Measurements from ENCODE around the gene PNKP. TPM values are rescaled to one million over a fixed set of nuclear protein-coding genes. Genes with fewer than 3 reads are reported as not detected.
A peak's percentile ranks its signal among the peaks of the same experiment; 100 is the strongest.

The PNKP gene
- total and polyA plus RNA-seq, 9 of the 15 experiments (the other 6 are each of a cell fraction or from before 2014, with no cell fraction given), result 2.8 to 85.4 (median 25.3) TPM

GRCh38 chr19:49848938-49849337 is 18.4 kb downstream of the PNKP start (continued):
- peak in 1 of 2 experiments; percentile 81; a peak in 1 of 3 replicates for TF ChIP-seq CBX3 (IDR thresholded peaks at IDR 0.05; ENCODE audit: borderline replicate concordance in 1 of 2, low read length in 2 of 2)
- peak; percentile 85 for TF ChIP-seq NFE2 (IDR thresholded peaks at IDR 0.05; ENCODE audit: low read depth)
- TF ChIP-seq ZNF589 (CRISPR knock-in tag; IDR thresholded peaks at IDR 0.05; ENCODE audit: low read depth), result 0 out of 2 replicates have a peak, but pooled peaks have one; percentile 3
- TF ChIP-seq C11orf30 (IDR thresholded peaks at IDR 0.05; ENCODE audit: low read depth), result peak; percentile 75
- TF ChIP-seq DEAF1 (CRISPR knock-in tag; IDR thresholded peaks at IDR 0.05), result no peak
- TF ChIP-seq MAFG (tag; conservative IDR thresholded peaks at IDR 0.05), result peak; percentile 55
- peak; percentile 82 for TF ChIP-seq RBM25 (IDR thresholded peaks at IDR 0.05; ENCODE audit: low read depth, low read length, severe bottlenecking)
- TF ChIP-seq MAFF (IDR thresholded peaks at IDR 0.05; ENCODE audit: low read length), result peak; percentile 65
- TF ChIP-seq POLR3A (IDR thresholded peaks at IDR 0.05; ENCODE audit: borderline replicate concordance, extremely low read depth, insufficient read depth, insufficient read length), result no peak
- no peak for TF ChIP-seq EHMT2 (IDR thresholded peaks at IDR 0.05)
- TF ChIP-seq HDAC8 (tag; IDR thresholded peaks at IDR 0.05), result no peak
- peak; percentile 78 for TF ChIP-seq ZNF316 (IDR thresholded peaks at IDR 0.05)
- TF ChIP-seq FOXK2 (conservative IDR thresholded peaks at IDR 0.05 in 1 of 2, IDR thresholded peaks at IDR 0.05 in 1 of 2; ENCODE audit: low read depth in 2 of 2), result peak in 1 of 2 experiments; percentile 73; a peak in 3 of 4 replicates
- no peak for TF ChIP-seq CBX2 (IDR thresholded peaks at IDR 0.05; ENCODE audit: insufficient read depth, low read length, poor library complexity, severe bottlenecking)
- peak; percentile 47; the same call in 1 of the 2 replicates for TF ChIP-seq MAFK (IDR thresholded peaks at IDR 0.05; ENCODE audit: low read length)
- no peak for TF ChIP-seq NBN (IDR thresholded peaks at IDR 0.05; ENCODE audit: low read depth)
- peak; percentile 44; the same call in 1 of the 2 replicates for TF ChIP-seq ELF1 (tag; IDR thresholded peaks at IDR 0.05)
- no peak for TF ChIP-seq CBX1 (IDR thresholded peaks at IDR 0.05; ENCODE audit: low read depth)
- 0 out of 2 replicates have a peak, but pooled peaks have one; percentile 23 for TF ChIP-seq ZNF592 (IDR thresholded peaks at IDR 0.05)
- TF ChIP-seq SMARCB1 (IDR thresholded peaks at IDR 0.05; ENCODE audit: insufficient read length, low read depth), result no peak
